A673 (cell line): ENCODE data around the gene CYSTM1.

Experiments used
- EZH2 ChIP-seq: fragments of 200-600 bp; sonication (generic); IDR thresholded peaks from 2 replicates; pipeline ENCODE4 v1.6.1; 2017; ENCODE audit warnings: borderline replicate concordance, low read depth, mild to moderate bottlenecking, mixed read lengths, antibody characterized with exemption, low read length; ENCODE audit not compliant: poor library complexity, severe bottlenecking
- TF ChIP-seq, protein P1 (sequence below): fragments of 300-800, 200-600 bp; sonication (generic); conservative IDR thresholded peaks from 2 replicates; pipeline ENCODE4 v1.5.1; 2017; ENCODE audit warnings: low read depth, mild to moderate bottlenecking, antibody characterized with exemption, low read length, moderate library complexity, mixed read lengths

DNA sequence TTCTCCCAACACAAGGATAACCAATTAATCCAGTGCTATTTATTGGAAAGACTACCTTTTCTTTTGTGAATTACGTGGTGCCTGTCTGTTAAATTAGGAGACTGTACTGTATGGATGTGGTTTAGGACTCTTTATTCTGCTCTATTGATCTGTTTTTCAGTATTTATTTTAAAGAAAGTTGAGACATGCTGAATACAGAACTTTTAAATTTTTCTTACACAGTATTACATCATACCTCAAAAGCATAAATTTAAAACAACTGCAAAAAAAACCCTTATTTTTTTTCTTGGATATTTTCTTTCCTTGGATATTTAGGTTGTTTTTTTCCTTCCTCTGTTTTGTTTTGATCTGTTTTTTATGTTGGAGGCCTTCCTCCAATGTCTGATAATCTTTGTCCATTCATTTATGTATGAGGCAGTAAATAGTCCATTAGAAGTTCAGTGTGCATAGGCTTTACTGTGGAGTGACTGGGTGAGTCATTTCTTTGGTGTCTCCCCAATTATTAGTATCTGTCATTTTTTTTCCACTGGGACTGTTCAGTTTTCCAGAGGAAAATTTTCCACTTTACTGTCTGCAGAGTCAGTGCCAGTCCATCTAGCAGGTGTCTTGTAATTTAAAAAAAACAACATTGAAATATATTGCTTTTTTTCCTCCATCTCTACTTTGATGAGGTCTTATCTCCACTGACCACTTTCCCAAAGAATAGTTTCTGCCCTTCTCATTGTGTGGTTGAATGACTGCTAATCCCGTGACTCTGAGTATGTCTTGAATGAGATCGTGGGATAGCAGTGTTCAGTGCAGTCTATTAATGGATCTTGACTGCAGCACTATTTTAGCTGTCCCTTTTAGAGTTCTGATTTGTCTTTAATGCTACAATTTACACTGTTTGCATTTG, 15.2 kb downstream of the CYSTM1 start:
- TF ChIP-seq, protein P1, sequence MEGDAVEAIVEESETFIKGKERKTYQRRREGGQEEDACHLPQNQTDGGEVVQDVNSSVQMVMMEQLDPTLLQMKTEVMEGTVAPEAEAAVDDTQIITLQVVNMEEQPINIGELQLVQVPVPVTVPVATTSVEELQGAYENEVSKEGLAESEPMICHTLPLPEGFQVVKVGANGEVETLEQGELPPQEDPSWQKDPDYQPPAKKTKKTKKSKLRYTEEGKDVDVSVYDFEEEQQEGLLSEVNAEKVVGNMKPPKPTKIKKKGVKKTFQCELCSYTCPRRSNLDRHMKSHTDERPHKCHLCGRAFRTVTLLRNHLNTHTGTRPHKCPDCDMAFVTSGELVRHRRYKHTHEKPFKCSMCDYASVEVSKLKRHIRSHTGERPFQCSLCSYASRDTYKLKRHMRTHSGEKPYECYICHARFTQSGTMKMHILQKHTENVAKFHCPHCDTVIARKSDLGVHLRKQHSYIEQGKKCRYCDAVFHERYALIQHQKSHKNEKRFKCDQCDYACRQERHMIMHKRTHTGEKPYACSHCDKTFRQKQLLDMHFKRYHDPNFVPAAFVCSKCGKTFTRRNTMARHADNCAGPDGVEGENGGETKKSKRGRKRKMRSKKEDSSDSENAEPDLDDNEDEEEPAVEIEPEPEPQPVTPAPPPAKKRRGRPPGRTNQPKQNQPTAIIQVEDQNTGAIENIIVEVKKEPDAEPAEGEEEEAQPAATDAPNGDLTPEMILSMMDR = no peak
- no peak for TF ChIP-seq EZH2
